Skin epidermis (tissue), 12 donors: ENCODE measurements around the gene PARD3B.

Source experiments
- H3K27ac ChIP-seq, 21 experiments: fragments of 200-600 bp; sonication (generic) in 11 of 21; one replicate each; pipeline ENCODE4 v1.5.0; 2020; ENCODE audit warnings: mild to moderate bottlenecking in 3 of 21, inconsistent platforms in 2 of 21, moderate library complexity in 2 of 21
- H3K4me3 ChIP-seq, 7 experiments: fragments of 200-600 bp; sonication (generic) in 2 of 7; one replicate each; pipeline ENCODE4 v1.5.0; 2020; ENCODE audit warnings: inconsistent platforms in 2 of 7, mild to moderate bottlenecking in 2 of 7, moderate library complexity in 1 of 7

Gene PARD3B

GRCh38 chr2:204686406-204686805 is 141.1 kb downstream of the PARD3B start:
- H3K27ac ChIP-seq: no peak overlapping the region
- no peak overlapping the region for H3K4me3 ChIP-seq

- Histone ChIP-seq H3K4me3 (no peak overlapping the region), H3K27ac (no peak overlapping the region)
These were observed 142.5 kb downstream of the PARD3B start for GRCh38 chr2:204687776-204688175.

- peak overlapping the region in 1 of 21 experiments; percentile 7 for H3K27ac ChIP-seq
These were observed 146.7 kb downstream of the PARD3B start for GRCh38 chr2:204691911-204692510.

GRCh38 chr2:204692790-204693189 is 147.5 kb downstream of the PARD3B start:
- Histone ChIP-seq H3K27ac (peak overlapping the region in 1 of 21 experiments; percentile 7), H3K4me3 (no peak overlapping the region)

More at GRCh38 chr2:204691911-204692510, 146.7 kb downstream of the PARD3B start:
- no peak overlapping the region for H3K4me3 ChIP-seq

DNA sequence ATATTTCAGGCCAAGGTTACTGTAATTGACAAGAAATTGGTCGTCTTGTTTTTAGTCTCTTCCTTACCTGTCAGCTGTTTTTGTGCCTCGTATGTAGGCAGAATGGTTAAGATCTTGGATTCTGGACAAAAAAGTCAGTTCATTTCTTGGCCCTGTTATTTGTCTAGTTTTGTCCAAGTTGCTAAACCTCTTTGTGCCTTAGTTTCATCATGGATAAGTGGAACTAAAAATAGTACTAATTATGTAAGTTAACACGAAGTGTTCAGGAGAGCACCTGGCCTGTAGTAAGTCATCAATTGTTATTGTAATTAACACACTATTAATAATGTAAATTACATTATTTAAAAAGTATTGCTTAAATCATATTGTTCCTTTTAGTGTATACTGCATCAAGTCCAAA is 148.0 kb downstream of the PARD3B start:
- no peak overlapping the region for H3K27ac ChIP-seq
- no peak overlapping the region for H3K4me3 ChIP-seq

GRCh38 chr2:204695506-204695905 is 150.2 kb downstream of the PARD3B start:
- no peak overlapping the region for H3K27ac ChIP-seq

GRCh38 chr2:204696124-204696523 is 150.8 kb downstream of the PARD3B start:
- Histone ChIP-seq H3K4me3 (no peak overlapping the region), H3K27ac (peak overlapping the region in 1 of 21 experiments; percentile 20)

More at GRCh38 chr2:204695506-204695905, 150.2 kb downstream of the PARD3B start:
- no peak overlapping the region for H3K4me3 ChIP-seq

DNA sequence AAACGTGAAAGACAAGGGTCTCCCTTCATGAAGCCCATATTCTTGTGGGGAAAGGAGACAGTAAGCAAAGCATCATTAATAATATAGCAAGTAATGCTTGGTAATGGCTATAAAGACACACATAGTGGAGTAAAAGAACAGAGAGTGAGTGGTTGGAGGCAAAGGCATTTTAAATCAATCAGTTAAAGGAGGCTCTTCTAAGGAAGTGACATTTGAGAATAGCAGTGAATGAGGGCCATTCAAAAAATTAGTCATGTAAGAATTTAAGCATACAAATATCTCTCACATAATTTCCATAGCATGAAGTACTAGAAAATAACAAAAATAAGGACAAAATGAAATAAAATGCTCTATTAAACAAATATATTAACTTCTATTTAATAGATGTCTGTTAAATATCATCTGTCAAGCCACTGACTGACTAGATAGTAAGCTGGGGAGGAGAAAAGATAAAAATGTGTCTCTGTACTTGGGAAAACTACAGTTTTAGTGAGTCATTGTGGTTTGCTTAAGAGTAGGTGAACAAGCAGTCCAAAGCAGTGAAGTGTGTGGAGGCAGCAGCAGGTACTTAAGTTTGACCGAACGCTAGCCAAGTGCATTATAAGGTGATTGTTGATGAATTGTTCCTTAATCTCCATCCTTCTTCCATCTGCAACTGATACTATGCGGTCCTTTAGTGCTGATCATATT is 160.1 kb downstream of the PARD3B start:
- H3K27ac ChIP-seq: no peak overlapping the region
- no peak overlapping the region for H3K4me3 ChIP-seq

DNA sequence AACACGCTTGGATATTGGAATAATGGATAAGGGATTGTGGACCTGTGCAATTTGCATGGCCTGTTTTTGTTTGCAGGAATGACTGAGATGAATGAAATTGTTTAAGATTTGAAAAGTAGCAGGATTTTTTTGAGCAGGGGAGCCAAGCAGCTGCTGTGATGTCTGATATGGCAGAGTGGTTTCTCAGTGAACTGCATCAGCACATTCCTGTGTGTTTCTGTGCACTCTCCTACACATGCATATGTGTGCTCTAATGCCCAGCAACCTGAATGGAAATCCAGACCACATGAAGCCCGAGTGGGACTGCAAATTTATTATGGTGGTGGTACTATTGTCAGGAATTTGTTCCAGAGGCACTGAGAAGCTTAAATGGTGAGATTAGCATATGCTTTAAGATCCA is 161.7 kb downstream of the PARD3B start:
- H3K27ac ChIP-seq: no peak overlapping the region

GRCh38 chr2:204713211-204713610 is 167.9 kb downstream of the PARD3B start:
- no peak overlapping the region for H3K27ac ChIP-seq
- no peak overlapping the region for H3K4me3 ChIP-seq

More for the DNA sequence above, 161.7 kb downstream of the PARD3B start:
- no peak overlapping the region for H3K4me3 ChIP-seq

GRCh38 chr2:204715361-204715760 is 170.1 kb downstream of the PARD3B start:
- Histone ChIP-seq H3K27ac (no peak overlapping the region), H3K4me3 (no peak overlapping the region)

GRCh38 chr2:204717591-204717990 is 172.3 kb downstream of the PARD3B start:
- H3K27ac ChIP-seq: no peak overlapping the region
- H3K4me3 ChIP-seq: no peak overlapping the region

GRCh38 chr2:204718607-204719006 is 173.3 kb downstream of the PARD3B start:
- Histone ChIP-seq H3K27ac (no peak overlapping the region), H3K4me3 (no peak overlapping the region)

DNA sequence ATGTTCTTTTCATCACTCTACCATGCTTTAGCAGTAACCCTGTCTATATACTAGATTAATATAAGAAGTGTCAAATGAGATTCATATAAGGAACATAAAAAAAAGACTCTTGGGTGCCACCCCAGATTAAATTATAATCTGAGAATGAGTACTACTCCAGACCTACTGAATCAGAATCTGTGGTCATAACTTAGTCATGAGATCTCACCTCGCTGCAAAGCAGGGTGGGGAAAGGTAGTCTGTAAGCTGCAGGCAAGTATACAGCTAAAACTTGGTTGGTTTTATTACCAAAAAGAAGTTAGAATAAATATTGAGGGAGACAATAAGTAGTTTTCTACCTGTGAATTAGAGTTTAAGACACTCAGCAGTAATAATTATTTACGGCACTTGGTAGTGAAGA is 175.6 kb downstream of the PARD3B start:
- Histone ChIP-seq H3K4me3 (no peak overlapping the region), H3K27ac (no peak overlapping the region)

GRCh38 chr2:204722207-204722606 is 176.9 kb downstream of the PARD3B start:
- H3K4me3 ChIP-seq: no peak overlapping the region
- H3K27ac ChIP-seq: peak overlapping the region in 4 of 21 experiments; percentile 34 to 63 (median 42)

DNA sequence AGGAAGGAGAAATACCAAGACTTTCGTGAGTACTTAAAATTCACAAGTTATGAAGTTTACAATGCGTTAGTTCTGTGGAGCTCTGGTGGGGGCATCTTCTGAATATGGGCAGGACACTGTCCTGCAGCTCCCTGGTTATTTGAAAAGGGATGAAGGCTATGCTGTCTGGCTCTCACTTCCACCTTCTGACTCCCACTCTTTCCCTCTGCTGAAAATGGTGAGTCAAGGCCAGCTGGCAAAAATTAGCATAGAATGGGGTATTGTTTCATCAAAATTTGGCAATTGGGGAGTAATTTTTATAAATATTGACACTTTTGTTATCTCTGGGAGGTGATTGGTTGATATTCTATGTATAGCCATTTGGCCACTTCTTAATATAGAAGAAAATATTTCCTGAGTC is 177.4 kb downstream of the PARD3B start:
- H3K27ac ChIP-seq: peak overlapping the region in 4 of 21 experiments; percentile 34 to 63 (median 42)

GRCh38 chr2:204725693-204726360 is 180.6 kb downstream of the PARD3B start:
- no peak overlapping the region for H3K27ac ChIP-seq
- H3K4me3 ChIP-seq: no peak overlapping the region

More for the DNA sequence above, 177.4 kb downstream of the PARD3B start:
- H3K4me3 ChIP-seq: no peak overlapping the region

DNA sequence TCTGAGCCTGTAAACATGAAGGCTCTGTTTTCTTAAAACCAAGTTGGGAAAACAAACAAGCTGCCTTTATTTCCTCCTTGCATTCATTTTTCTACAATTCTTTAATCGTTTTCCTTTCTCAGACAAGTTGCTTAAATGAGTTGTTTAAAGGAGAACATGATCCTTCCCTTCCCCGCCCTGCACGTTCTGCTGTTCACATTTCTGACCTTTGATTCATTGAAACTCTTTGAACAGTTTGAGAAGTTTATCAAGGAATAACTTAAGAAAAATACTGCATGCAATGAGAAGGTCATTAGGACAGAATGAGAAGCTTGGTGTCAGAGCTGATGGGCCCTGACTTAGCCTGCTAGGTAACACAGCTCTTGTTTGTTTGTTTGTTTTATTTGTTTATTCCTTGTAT is 181.6 kb downstream of the PARD3B start:
- Histone ChIP-seq H3K27ac (no peak overlapping the region), H3K4me3 (no peak overlapping the region)

DNA sequence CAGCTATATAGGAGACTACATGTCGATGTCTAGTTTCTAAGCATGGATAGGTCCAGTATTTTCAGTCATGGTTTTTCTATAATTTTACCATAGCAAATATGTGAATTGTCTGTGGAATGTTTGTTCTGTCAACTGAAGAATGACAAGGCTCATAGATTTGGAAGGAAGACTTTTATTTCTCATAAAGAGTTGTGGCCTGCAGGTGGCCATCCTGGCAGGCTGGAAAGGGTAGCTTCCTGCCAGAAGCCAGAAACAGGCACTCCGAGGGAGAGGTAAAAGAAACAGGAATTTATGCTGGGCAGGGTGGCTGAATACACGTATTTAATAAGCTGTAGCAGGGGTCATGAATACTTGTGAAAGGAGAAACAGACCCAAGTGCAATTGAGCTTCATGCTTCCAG is 182.1 kb downstream of the PARD3B start:
- Histone ChIP-seq H3K4me3 (no peak overlapping the region), H3K27ac (no peak overlapping the region)

DNA sequence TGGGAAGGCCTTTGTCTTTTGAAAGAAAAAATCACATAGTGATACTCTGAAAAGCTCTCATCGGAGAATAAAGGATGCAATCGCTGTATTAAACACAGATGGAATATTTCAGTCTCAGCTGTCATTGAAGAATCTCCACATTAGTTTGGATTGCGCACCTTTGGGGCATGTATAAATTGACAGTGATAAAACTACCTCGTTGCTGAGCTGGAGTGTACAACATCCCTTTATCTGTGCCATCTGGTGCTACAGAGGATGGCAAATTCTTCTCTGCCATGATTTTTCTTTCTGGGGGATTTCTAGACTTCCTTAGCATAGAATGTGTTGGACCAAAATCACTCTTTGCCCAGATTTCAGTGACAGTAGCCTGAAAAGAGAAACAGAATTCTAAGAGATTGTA is 185.3 kb downstream of the PARD3B start:
- no peak overlapping the region for H3K4me3 ChIP-seq
- H3K27ac ChIP-seq: no peak overlapping the region

DNA sequence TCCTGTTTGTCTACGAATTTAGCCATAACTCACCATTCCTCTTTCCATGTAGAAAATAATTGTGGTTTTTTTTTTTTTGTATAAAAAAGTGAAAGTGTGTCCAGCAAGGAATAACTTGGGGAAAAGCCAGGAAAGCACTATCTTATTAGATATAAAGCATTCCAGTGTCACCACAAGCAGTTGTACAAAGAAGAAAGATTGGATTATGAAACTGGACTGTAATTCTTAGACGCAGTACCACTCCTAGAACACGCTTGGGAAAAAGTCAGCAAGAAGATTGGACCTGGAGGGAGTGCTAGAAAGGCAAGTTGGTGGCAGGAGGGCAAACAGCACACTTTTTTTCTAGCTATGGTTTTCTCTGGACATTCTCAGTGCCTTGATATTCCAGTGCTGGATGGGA is 186.7 kb downstream of the PARD3B start:
- Histone ChIP-seq H3K27ac (no peak overlapping the region), H3K4me3 (no peak overlapping the region)
